Measurements from ENCODE around the gene USP22. TPM values are rescaled to one million over a fixed set of nuclear protein-coding genes. Genes with fewer than 3 reads are reported as not detected.

Gene USP22
- polyA plus RNA-seq, 4 donors = 25.5 to 96.4 (median 48.3) TPM

GRCh38 chr17:21041741-21042457 lies 912 bp downstream of the USP22 start:
- FAIRE-seq = no peak
- WGBS, 3 donors = 0 to 1% (median 0%) methylated on average over 37 to 47 of the region's 47 CpGs

GRCh38 chr17:21039839-21040575 lies 2.8 kb downstream of the USP22 start:
- FAIRE-seq = no peak
- DNase-seq = peak; percentile 34 to 54
- H3K4me3 ChIP-seq (ENCODE audit: low read depth in 1 of 3, low read length in 3 of 3) = peak overlapping the region in 2 of 3 donors; percentile 70 to 99
- 25 to 28% (median 27%) methylated on average over 6 of the region's 6 CpGs for WGBS, 3 donors
- no peak overlapping the region for H3K27ac ChIP-seq (ENCODE audit: low read depth in 1 of 3, low read length in 2 of 3)
- peaks cover 0 to 18% (median 2%) of the 10 kb centered on the region in 3 donors for H3K36me3 ChIP-seq (ENCODE audit: control insufficient read depth in 3 of 3, insufficient read depth in 2 of 3, low read depth in 1 of 3, low read length in 3 of 3)
- no peaks in the 10 kb centered on the region for H3K9me3 ChIP-seq (ENCODE audit: control insufficient read depth in 2 of 2, insufficient read depth in 1 of 2, low read depth in 1 of 2, low read length in 1 of 2)
- peaks cover 7 to 17% (median 10%) of the 10 kb centered on the region in 3 donors for H3K4me1 ChIP-seq (ENCODE audit: control insufficient read depth in 3 of 3, insufficient read depth in 2 of 3, low read depth in 1 of 3, low read length in 2 of 3)
- no peaks in the 10 kb centered on the region for H3K27me3 ChIP-seq (ENCODE audit: control insufficient read depth in 3 of 3, insufficient read depth in 3 of 3, low read length in 3 of 3)

More at GRCh38 chr17:21041741-21042457, 912 bp downstream of the USP22 start:
- Histone ChIP-seq H3K4me1 (ENCODE audit: control insufficient read depth in 3 of 3, insufficient read depth in 2 of 3, low read depth in 1 of 3, low read length in 2 of 3) (peaks cover 5 to 10% (median 7%) of the 10 kb centered on the region in 3 donors), H3K4me3 (ENCODE audit: low read depth in 1 of 3, low read length in 3 of 3) (peak overlapping the region; percentile 70 to 99 (median 97)), H3K9me3 (ENCODE audit: control insufficient read depth in 2 of 2, insufficient read depth in 1 of 2, low read depth in 1 of 2, low read length in 1 of 2) (no peaks in the 10 kb centered on the region), H3K27ac (ENCODE audit: low read depth in 1 of 3, low read length in 2 of 3) (peak overlapping the region; percentile 98 to 100 (median 100)), H3K36me3 (ENCODE audit: control insufficient read depth in 3 of 3, insufficient read depth in 2 of 3, low read depth in 1 of 3, low read length in 3 of 3) (peaks cover 0 to 17% (median 2%) of the 10 kb centered on the region in 3 donors), H3K27me3 (ENCODE audit: control insufficient read depth in 3 of 3, insufficient read depth in 3 of 3, low read length in 3 of 3) (no peaks in the 10 kb centered on the region)
- peak; percentile 86 for DNase-seq

- Histone ChIP-seq H3K4me3 (ENCODE audit: low read depth in 1 of 3, low read length in 3 of 3) (no peak overlapping the region), H3K4me1 (ENCODE audit: control insufficient read depth in 3 of 3, insufficient read depth in 2 of 3, low read depth in 1 of 3, low read length in 2 of 3) (peaks cover 2 to 28% (median 8%) of the 10 kb centered on the region in 3 donors), H3K36me3 (ENCODE audit: control insufficient read depth in 3 of 3, insufficient read depth in 2 of 3, low read depth in 1 of 3, low read length in 3 of 3) (peaks cover 0 to 29% (median 2%) of the 10 kb centered on the region in 3 donors), H3K27ac (ENCODE audit: low read depth in 1 of 3, low read length in 2 of 3) (no peak overlapping the region), H3K9me3 (ENCODE audit: control insufficient read depth in 2 of 2, insufficient read depth in 1 of 2, low read depth in 1 of 2, low read length in 1 of 2) (no peaks in the 10 kb centered on the region), H3K27me3 (ENCODE audit: control insufficient read depth in 3 of 3, insufficient read depth in 3 of 3, low read length in 3 of 3) (no peaks in the 10 kb centered on the region)
- WGBS, 3 donors = 50 to 59% (median 53%) methylated on average over 8 of the region's 8 CpGs
- FAIRE-seq (no peak), DNase-seq (no peak)
These were observed 5.6 kb downstream of the USP22 start for GRCh38 chr17:21037117-21037803.

- Histone ChIP-seq H3K9me3 (ENCODE audit: control insufficient read depth in 2 of 2, insufficient read depth in 1 of 2, low read depth in 1 of 2, low read length in 1 of 2) (no peaks in the 10 kb centered on the region), H3K4me1 (ENCODE audit: control insufficient read depth in 3 of 3, insufficient read depth in 2 of 3, low read depth in 1 of 3, low read length in 2 of 3) (peaks cover 4 to 33% (median 8%) of the 10 kb centered on the region in 3 donors), H3K27me3 (ENCODE audit: control insufficient read depth in 3 of 3, insufficient read depth in 3 of 3, low read length in 3 of 3) (no peaks in the 10 kb centered on the region), H3K27ac (ENCODE audit: low read depth in 1 of 3, low read length in 2 of 3) (no peak overlapping the region), H3K36me3 (ENCODE audit: control insufficient read depth in 3 of 3, insufficient read depth in 2 of 3, low read depth in 1 of 3, low read length in 3 of 3) (peaks cover 0 to 29% (median 2%) of the 10 kb centered on the region in 3 donors), H3K4me3 (ENCODE audit: low read depth in 1 of 3, low read length in 3 of 3) (no peak overlapping the region)
- 63 to 67% (median 64%) methylated on average over 4 of the region's 4 CpGs for WGBS, 3 donors
- FAIRE-seq (no peak), DNase-seq (no peak)
These were observed 6.4 kb downstream of the USP22 start for GRCh38 chr17:21036361-21036881.

GRCh38 chr17:21035406-21035805 lies 7.4 kb downstream of the USP22 start:
- Histone ChIP-seq H3K4me1 (ENCODE audit: control insufficient read depth in 3 of 3, insufficient read depth in 2 of 3, low read depth in 1 of 3, low read length in 2 of 3) (peaks cover 4 to 33% (median 8%) of the 10 kb centered on the region in 3 donors), H3K27me3 (ENCODE audit: control insufficient read depth in 3 of 3, insufficient read depth in 3 of 3, low read length in 3 of 3) (no peaks in the 10 kb centered on the region), H3K36me3 (ENCODE audit: control insufficient read depth in 3 of 3, insufficient read depth in 2 of 3, low read depth in 1 of 3, low read length in 3 of 3) (peaks cover under 1 to 29% (median 2%) of the 10 kb centered on the region in 3 donors), H3K4me3 (ENCODE audit: low read depth in 1 of 3, low read length in 3 of 3) (no peak overlapping the region), H3K9me3 (ENCODE audit: control insufficient read depth in 2 of 2, insufficient read depth in 1 of 2, low read depth in 1 of 2, low read length in 1 of 2) (no peaks in the 10 kb centered on the region), H3K27ac (ENCODE audit: low read depth in 1 of 3, low read length in 2 of 3) (no peak overlapping the region)
- FAIRE-seq = no peak
- DNase-seq = no peak
- 76 to 78% (median 76%) methylated on average over 7 of the region's 7 CpGs for WGBS, 3 donors

GRCh38 chr17:21034340-21035235 lies 8.2 kb downstream of the USP22 start:
- Histone ChIP-seq H3K4me3 (ENCODE audit: low read depth in 1 of 3, low read length in 3 of 3) (no peak overlapping the region), H3K36me3 (ENCODE audit: control insufficient read depth in 3 of 3, insufficient read depth in 2 of 3, low read depth in 1 of 3, low read length in 3 of 3) (peaks cover 2 to 26% (median 2%) of the 10 kb centered on the region in 3 donors), H3K27me3 (ENCODE audit: control insufficient read depth in 3 of 3, insufficient read depth in 3 of 3, low read length in 3 of 3) (no peaks in the 10 kb centered on the region), H3K9me3 (ENCODE audit: control insufficient read depth in 2 of 2, insufficient read depth in 1 of 2, low read depth in 1 of 2, low read length in 1 of 2) (no peaks in the 10 kb centered on the region), H3K4me1 (ENCODE audit: control insufficient read depth in 3 of 3, insufficient read depth in 2 of 3, low read depth in 1 of 3, low read length in 2 of 3) (peaks cover 2 to 32% (median 5%) of the 10 kb centered on the region in 3 donors), H3K27ac (ENCODE audit: low read depth in 1 of 3, low read length in 2 of 3) (peak overlapping the region in 2 of 3 donors; percentile 39 to 46)
- FAIRE-seq = no peak
- 39 to 63% (median 52%) methylated on average over 13 of the region's 13 CpGs for WGBS, 3 donors
- DNase-seq = peak in 1 of 2 donors; percentile 27

- Histone ChIP-seq H3K27me3 (ENCODE audit: control insufficient read depth in 3 of 3, insufficient read depth in 3 of 3, low read length in 3 of 3) (no peaks in the 10 kb centered on the region), H3K4me3 (ENCODE audit: low read depth in 1 of 3, low read length in 3 of 3) (no peak overlapping the region), H3K9me3 (ENCODE audit: control insufficient read depth in 2 of 2, insufficient read depth in 1 of 2, low read depth in 1 of 2, low read length in 1 of 2) (no peaks in the 10 kb centered on the region), H3K27ac (ENCODE audit: low read depth in 1 of 3, low read length in 2 of 3) (no peak overlapping the region), H3K4me1 (ENCODE audit: control insufficient read depth in 3 of 3, insufficient read depth in 2 of 3, low read depth in 1 of 3, low read length in 2 of 3) (peaks cover 2 to 32% (median 5%) of the 10 kb centered on the region in 3 donors), H3K36me3 (ENCODE audit: control insufficient read depth in 3 of 3, insufficient read depth in 2 of 3, low read depth in 1 of 3, low read length in 3 of 3) (peaks cover under 1 to 19% (median 2%) of the 10 kb centered on the region in 3 donors)
- WGBS, 3 donors = 70 to 80% (median 79%) methylated on average over 2 of the region's 2 CpGs
- DNase-seq = no peak
- FAIRE-seq = no peak
These were observed 9.5 kb downstream of the USP22 start for GRCh38 chr17:21033350-21033749.
